ENCODE data around the gene TRIM41. TPM values are rescaled to one million over a fixed set of nuclear protein-coding genes. Genes with fewer than 3 reads are reported as not detected.
A peak's percentile ranks its signal among the peaks of the same experiment; 100 is the strongest.

Gene TRIM41
- polyA plus RNA-seq, 1 of the 3 experiments (the other 2 are of a cell fraction), result 35.9 TPM

GRCh38 chr5:181241393-181241975 lies 18.4 kb downstream of the TRIM41 start:
- H3K36me3 ChIP-seq (replicated peaks in 1 of 2; ENCODE audit: control insufficient read depth in 1 of 2, insufficient read depth in 2 of 2, low read length in 1 of 2), result peaks cover 41 to 63% of the 10 kb centered on the region in 2 experiments
- no peaks in the 10 kb centered on the region for H3K27me3 ChIP-seq (ENCODE audit: insufficient read depth)
- peak; percentile 56 for TF ChIP-seq MAX (IDR thresholded peaks at IDR 0.05; ENCODE audit: low read depth)
- no peak for TF ChIP-seq CHD2 (IDR thresholded peaks at IDR 0.05; ENCODE audit: low read length, partially characterized antibody)
- peak; percentile 37; the same call in 1 of the 2 replicates for TF ChIP-seq MXI1 (IDR thresholded peaks at IDR 0.05; ENCODE audit: low read depth, low read length)
- no peak for TF ChIP-seq RFX5 (IDR thresholded peaks at IDR 0.05; ENCODE audit: low read length)
- no peak for TF ChIP-seq TEAD4 (IDR thresholded peaks at IDR 0.05; ENCODE audit: borderline replicate concordance, insufficient read depth)
- TF ChIP-seq POLR2AphosphoS5 (IDR thresholded peaks at IDR 0.05; ENCODE audit: low read depth, low read length), result peak; percentile 67; the same call in 1 of the 2 replicates
- TF ChIP-seq NFIC (IDR thresholded peaks at IDR 0.05; ENCODE audit: borderline replicate concordance), result no peak
- no peak for TF ChIP-seq RCOR1 (IDR thresholded peaks at IDR 0.05; ENCODE audit: low read length)
- TF ChIP-seq TAF1 (IDR thresholded peaks at IDR 0.05; ENCODE audit: borderline replicate concordance, low read depth, low read length), result peak; percentile 60; the same call in 1 of the 2 replicates
- peak; percentile 57; the same call in 1 of the 2 replicates for TF ChIP-seq SIN3A (IDR thresholded peaks at IDR 0.05; ENCODE audit: borderline replicate concordance, low read depth, low read length)
- TF ChIP-seq FOXJ3 (CRISPR knock-in tag; IDR thresholded peaks at IDR 0.05), result no peak
- no peak for TF ChIP-seq RXRA (IDR thresholded peaks at IDR 0.05; ENCODE audit: borderline replicate concordance, low read depth)
- no peak overlapping the region for H2AFZ ChIP-seq (ENCODE audit: low read depth)
- H3K4me1 ChIP-seq (ENCODE audit: control insufficient read depth in 1 of 2, insufficient read depth in 2 of 2, low read depth in 1 of 2, low read length in 1 of 2), result peaks cover 14 to 37% of the 10 kb centered on the region in 2 experiments; a peak in 3 of 4 replicates
- peaks cover 68% of the 10 kb centered on the region for H3K79me2 ChIP-seq (ENCODE audit: insufficient read depth)
- peaks cover 68% of the 10 kb centered on the region for H4K20me1 ChIP-seq (ENCODE audit: insufficient read depth)
- WGBS (ENCODE audit: low lambda C conversion rate), result 9% methylated on average over 5 of the region's 6 CpGs
- no peaks in the 10 kb centered on the region for H3K9me2 ChIP-seq
- peak overlapping the region; percentile 85 for H3K4me2 ChIP-seq
- H3K27ac ChIP-seq (ENCODE audit: low read depth in 2 of 2, low read length in 1 of 2), result peak overlapping the region in 1 of 2 experiments; percentile 96; a peak in 3 of 4 replicates
- H3F3A ChIP-seq (replicated peaks; ENCODE audit: insufficient read depth), result peaks cover 79% of the 10 kb centered on the region
- peak; percentile 29 for DNase-seq
- H3K9ac ChIP-seq, result peak overlapping the region; percentile 98
- CTCF ChIA-PET, result interaction anchor here (0.9 to 1.3 kb wide), 5 partner anchors 10 to 57 kb away, joined by 3 to 5 read pairs (median 3); no protein-coding TSS in a partner anchor
- H3K9me3 ChIP-seq, result no peaks in the 10 kb centered on the region
- peak overlapping the region; percentile 79 to 82 for H3K4me3 ChIP-seq (ENCODE audit: low read depth in 2 of 2, low read length in 1 of 2)
- POLR2A ChIA-PET, result interaction anchor here (0.8 to 1.4 kb wide), 3 partner anchors 10 to 20 kb away, joined by 3 to 4 read pairs (median 4); partner anchors contain the start of gene TRIM52

- Histone ChIP-seq H3K27me3 (ENCODE audit: insufficient read depth) (no peaks in the 10 kb centered on the region), H3K4me3 (ENCODE audit: low read depth in 2 of 2, low read length in 1 of 2) (peak overlapping the region; percentile 79 to 82), H3K9me3 (no peaks in the 10 kb centered on the region), H3F3A (replicated peaks; ENCODE audit: insufficient read depth) (peaks cover 77% of the 10 kb centered on the region), H3K79me2 (ENCODE audit: insufficient read depth) (peaks cover 73% of the 10 kb centered on the region), H3K4me2 (peak overlapping the region; percentile 85), H2AFZ (ENCODE audit: low read depth) (no peak overlapping the region), H3K4me1 (ENCODE audit: control insufficient read depth in 1 of 2, insufficient read depth in 2 of 2, low read depth in 1 of 2, low read length in 1 of 2) (peaks cover 14 to 37% of the 10 kb centered on the region in 2 experiments; a peak in 3 of 4 replicates), H3K9ac (peak overlapping the region; percentile 98), H3K9me2 (no peaks in the 10 kb centered on the region), H4K20me1 (ENCODE audit: insufficient read depth) (peaks cover 63% of the 10 kb centered on the region), H3K27ac (ENCODE audit: low read depth in 2 of 2, low read length in 1 of 2) (peak overlapping the region in 1 of 2 experiments; percentile 96; a peak in 3 of 4 replicates), H3K36me3 (replicated peaks in 1 of 2; ENCODE audit: control insufficient read depth in 1 of 2, insufficient read depth in 2 of 2, low read length in 1 of 2) (peaks cover 35 to 57% of the 10 kb centered on the region in 2 experiments)
- ChIA-PET CTCF (interaction anchor here (1.3 kb wide), 3 partner anchors 13 to 50 kb away, joined by 3 read pairs; no protein-coding TSS in a partner anchor), POLR2A (interaction anchor here (0.8 to 1.4 kb wide), 5 partner anchors 11 to 35 kb away, joined by 3 to 6 read pairs (median 4); partner anchors contain the start of gene TRIM52)
- TF ChIP-seq NFIC (IDR thresholded peaks at IDR 0.05; ENCODE audit: borderline replicate concordance) (no peak), CHD2 (IDR thresholded peaks at IDR 0.05; ENCODE audit: low read length, partially characterized antibody) (no peak), PBX3 (IDR thresholded peaks at IDR 0.05) (no peak), SMC3 (IDR thresholded peaks at IDR 0.05; ENCODE audit: low read depth, low read length) (no peak), TAF1 (IDR thresholded peaks at IDR 0.05; ENCODE audit: borderline replicate concordance, low read depth, low read length) (no peak), REST (IDR thresholded peaks at IDR 0.05; ENCODE audit: low read depth, low read length) (no peak), FOXJ3 (CRISPR knock-in tag; IDR thresholded peaks at IDR 0.05) (no peak), MXI1 (IDR thresholded peaks at IDR 0.05; ENCODE audit: low read depth, low read length) (no peak), GATA2 (CRISPR knock-in tag; IDR thresholded peaks at IDR 0.05) (no peak), SIN3A (IDR thresholded peaks at IDR 0.05; ENCODE audit: borderline replicate concordance, low read depth, low read length) (no peak), FOSL2 (IDR thresholded peaks at IDR 0.05; ENCODE audit: borderline replicate concordance, low read depth) (no peak), TEAD4 (IDR thresholded peaks at IDR 0.05; ENCODE audit: borderline replicate concordance, insufficient read depth) (no peak), RAD21 (IDR thresholded peaks at IDR 0.05; ENCODE audit: low read length) (no peak), MAX (IDR thresholded peaks at IDR 0.05; ENCODE audit: low read depth) (no peak), POLR2AphosphoS5 (IDR thresholded peaks at IDR 0.05; ENCODE audit: low read depth, low read length) (no peak; the same call in 1 of the 2 replicates)
- 5% methylated on average over 6 of the region's 6 CpGs for WGBS (ENCODE audit: low lambda C conversion rate)
- DNase-seq, result no peak
These were observed 19.0 kb downstream of the TRIM41 start for GRCh38 chr5:181242031-181242451.
